GM19468 (cell line): Measurements from ENCODE around the gene OR2W1.

Experiments used
- ATAC-seq: cut with Tn5 transposase; IDR thresholded peaks from one replicate; pipeline ENCODE4 v1.9.1; 2021; ENCODE audit warnings: mild to moderate bottlenecking, moderate library complexity, moderate number of reproducible peaks; ENCODE audit not compliant: unreplicated experiment; ENCODE audit errors: extremely low read depth

Gene OR2W1, protein sequence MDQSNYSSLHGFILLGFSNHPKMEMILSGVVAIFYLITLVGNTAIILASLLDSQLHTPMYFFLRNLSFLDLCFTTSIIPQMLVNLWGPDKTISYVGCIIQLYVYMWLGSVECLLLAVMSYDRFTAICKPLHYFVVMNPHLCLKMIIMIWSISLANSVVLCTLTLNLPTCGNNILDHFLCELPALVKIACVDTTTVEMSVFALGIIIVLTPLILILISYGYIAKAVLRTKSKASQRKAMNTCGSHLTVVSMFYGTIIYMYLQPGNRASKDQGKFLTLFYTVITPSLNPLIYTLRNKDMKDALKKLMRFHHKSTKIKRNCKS

DNA sequence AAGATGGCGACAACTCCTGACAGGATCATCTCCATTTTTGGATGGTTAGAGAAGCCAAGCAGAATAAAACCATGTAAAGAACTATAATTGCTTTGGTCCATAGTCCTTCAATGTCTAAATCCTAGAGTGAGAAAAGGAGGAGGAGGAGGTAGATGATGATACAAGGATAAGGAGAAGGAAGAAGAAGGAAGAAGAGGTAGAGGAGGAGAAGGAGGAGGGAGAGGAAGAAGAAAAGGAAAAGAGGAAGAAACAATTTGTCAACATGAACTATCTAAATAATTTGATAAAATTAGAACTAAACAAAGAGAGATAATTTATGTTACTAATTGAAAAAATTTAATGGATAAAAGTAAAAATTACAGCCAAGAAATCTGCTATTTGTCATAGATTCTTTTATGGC is at the start of gene OR2W1:
TSS of gene OR2W1 (minus strand) at position 101 of the 400 bp plus-strand sequence. CDS start at position 101, 0 bp downstream.
- no peak for ATAC-seq

GRCh38 chr6:29092957-29093356 is 48.0 kb upstream of the OR2W1 start:
- no peak for ATAC-seq

GRCh38 chr6:29087213-29087612 is 42.2 kb upstream of the OR2W1 start, which contains the start of gene OR2B3:
TSS of gene OR2B3 (minus strand) at chr6:29087313. CDS start at chr6:29087248, 65 bp downstream.
- no peak for ATAC-seq

DNA sequence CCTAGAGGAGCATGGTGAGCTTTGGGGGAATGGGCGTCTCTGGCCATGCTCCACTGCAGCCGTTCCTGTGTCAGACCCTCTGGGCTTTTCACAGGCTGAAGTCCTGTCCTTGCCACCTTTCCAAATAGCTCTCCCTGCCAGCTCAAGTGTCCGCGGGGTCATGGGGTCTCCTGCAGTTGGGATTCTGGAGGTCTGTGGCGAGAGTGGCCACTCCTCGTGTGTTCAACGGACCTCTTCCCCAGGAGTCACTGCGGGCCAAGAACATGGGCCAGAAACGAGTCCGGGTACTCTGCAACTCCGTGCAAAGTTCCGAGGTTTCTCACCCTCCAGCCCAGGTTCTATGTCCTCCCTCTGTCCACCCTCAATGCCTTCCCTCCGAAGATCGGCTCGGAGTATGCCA is 37.5 kb upstream of the OR2W1 start:
- ATAC-seq: no peak

DNA sequence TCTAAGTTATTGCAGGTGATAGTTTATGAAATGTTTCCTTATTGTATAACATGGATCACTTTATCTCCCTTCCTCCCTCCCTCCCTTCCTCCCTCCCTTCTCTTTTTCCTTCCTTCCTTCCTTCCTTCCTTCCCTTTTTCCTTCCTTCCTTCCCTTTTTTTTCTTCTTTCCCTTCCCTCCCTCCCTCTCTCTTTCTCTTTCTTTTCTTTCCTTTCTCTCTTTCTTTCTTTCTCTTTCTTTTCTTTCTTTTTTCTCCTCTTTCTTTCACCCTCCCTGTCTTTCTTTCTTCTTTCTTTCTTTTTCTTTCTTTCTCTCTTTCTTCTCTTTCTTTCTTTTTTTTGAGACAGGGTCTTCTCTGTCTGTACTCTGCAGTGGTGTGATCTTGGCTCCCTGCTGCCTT is 36.3 kb upstream of the OR2W1 start:
- no peak for ATAC-seq

GRCh38 chr6:29079203-29079602 is 34.2 kb upstream of the OR2W1 start:
- no peak for ATAC-seq

GRCh38 chr6:29071831-29072723 is 27.1 kb upstream of the OR2W1 start:
- ATAC-seq: no peak

DNA sequence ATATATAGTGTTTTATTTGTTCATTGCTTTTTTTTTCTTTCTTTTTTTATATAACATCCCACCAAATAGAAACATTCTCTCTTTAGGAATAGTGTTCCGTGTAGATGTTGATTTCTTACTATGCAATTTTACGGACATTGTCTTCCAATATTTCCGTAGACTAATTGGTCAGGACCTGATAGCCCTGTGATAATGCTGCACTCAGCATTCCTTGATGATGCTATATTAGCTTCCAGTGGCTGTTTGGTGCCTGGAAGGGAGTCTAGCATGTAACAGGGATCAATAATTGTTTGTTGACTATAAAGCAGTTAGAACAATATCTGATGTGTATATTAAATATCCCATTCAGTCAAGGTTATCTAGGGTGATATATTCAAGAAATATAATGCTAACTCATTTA is 6.7 kb upstream of the OR2W1 start:
- no peak for ATAC-seq

- no peak for ATAC-seq
Observed at GRCh38 chr6:29035951-29036350, 9.0 kb downstream of the OR2W1 start.

DNA sequence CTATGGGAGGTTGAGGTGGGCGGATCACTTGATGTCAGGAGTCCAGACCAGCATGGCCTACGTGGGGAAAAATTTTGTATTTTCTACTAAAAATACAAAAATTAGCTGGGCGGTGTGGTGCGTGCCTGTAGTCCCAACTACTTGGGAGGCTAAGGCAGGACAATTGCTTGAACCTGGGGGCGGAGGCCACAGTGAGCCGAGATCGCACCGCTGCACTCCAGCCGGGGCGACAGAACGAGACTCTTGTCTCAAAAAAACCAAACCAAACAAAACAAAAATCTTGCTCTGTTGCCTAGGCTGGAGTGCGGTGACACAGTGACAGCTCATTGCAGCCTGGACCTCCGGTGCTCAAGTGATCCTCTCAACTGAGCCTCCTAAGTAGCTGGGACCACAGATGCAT is 16.2 kb downstream of the OR2W1 start:
- no peak for ATAC-seq

DNA sequence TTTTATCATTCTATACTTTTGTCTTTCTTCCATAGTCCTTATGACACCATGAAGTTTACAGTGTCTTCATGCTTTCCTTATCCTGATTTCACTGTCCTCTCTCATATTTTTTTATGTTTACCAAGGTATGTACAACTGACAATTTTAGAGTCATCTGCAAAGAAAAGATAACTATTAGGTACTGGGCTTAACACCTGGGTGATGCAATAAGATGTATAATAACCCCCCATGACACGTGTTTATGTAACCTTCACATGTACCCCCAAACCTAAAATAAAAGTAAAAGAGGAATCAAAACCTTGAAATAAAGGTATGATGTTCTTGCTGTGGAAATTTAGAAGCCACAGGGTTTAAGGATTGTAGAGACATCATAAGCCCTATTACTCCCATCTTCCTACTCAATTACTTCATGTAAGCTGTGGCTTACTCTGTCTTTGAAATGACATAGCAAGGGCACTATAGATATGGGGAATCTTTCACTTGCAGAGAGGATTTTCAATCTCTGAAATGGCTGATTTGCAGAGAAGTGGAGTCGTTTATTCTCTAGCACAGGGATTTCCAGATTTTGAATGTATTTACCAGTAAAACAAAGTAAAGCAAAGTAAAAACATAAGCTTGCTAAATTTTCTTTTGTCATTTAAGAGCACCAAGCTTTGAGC is 18.9 kb downstream of the OR2W1 start:
- ATAC-seq: no peak

DNA sequence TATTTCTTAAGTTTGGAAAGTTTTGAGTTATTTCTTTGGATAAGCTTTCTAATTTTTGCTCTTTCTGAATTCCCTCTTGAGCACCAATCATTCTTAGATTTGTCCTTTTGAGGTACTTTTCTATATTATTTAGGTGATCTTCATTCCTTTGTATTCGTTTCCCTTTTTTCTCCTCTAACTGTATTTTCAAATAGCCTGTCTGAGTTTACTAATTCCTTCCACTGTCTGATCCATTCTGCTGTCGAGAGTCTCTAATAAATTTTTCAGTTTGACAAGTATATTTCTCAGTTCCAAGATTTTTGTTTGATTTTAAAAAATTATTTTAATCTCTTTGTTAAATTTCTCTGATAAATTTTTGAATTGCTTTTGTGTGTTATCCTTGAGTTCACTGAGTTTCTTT is 23.5 kb downstream of the OR2W1 start:
- no peak for ATAC-seq

DNA sequence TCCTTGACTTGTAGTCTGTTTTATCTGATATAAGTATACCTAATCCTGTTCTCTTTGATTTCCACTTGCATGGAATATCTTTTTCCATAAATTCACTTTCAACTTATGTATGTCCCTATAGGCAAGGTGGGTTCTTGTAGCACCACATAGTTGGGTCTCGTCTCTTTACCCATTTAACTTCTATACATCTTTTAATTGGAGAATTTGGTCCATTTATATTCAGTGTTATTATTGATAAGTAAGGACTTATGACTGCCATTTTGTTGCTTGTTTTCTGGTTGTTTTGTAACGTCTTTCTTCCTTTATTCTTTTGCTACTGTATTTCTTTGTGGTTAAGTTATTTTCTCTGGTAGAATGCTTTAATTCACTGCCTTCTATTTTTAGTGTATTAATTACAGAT is 25.3 kb downstream of the OR2W1 start:
- no peak for ATAC-seq

GRCh38 chr6:29017428-29017802 is 27.6 kb downstream of the OR2W1 start:
- no peak for ATAC-seq

DNA sequence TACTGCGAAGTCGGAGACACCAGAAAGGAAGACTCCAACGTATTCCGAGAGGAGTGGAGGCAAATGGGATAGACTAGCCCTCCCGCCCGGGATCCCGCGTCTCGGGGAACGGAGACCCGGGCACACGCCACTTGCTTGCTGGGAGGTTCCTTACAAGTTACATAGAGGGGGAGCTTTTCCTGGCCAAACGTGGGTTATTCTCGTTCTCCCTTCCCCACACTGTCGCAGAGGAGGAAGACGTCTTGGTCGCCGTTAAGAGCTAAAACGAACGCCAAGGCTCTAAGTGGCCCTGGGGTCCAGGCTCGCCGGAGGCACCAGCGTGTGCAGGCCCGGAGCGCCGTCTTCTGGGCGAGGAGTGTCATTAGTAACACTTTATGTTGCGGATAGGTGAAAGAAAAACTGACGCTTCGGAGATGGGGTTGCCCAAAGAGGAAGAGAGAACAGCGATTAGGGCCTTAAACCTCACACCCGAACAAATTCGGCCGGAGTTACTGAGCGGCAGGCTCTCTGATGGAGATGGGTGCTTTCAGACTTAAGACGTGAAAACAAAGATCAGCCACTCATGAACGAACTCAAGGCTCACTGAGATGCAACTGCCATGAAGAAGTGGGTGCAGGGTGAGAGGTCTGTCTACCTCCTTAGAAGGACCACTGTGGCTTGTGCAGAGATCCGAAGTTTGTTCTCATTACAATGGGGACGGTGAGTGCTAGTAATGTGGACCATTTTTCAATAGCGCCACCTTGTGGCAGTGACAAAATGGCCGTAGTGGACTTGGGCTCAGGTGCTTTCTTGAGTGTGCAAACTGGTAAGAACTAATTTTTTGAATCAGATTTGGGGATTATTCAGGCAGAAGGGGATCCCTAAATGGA is 28.2 kb downstream of the OR2W1 start:
- peak; percentile 65 for ATAC-seq

DNA sequence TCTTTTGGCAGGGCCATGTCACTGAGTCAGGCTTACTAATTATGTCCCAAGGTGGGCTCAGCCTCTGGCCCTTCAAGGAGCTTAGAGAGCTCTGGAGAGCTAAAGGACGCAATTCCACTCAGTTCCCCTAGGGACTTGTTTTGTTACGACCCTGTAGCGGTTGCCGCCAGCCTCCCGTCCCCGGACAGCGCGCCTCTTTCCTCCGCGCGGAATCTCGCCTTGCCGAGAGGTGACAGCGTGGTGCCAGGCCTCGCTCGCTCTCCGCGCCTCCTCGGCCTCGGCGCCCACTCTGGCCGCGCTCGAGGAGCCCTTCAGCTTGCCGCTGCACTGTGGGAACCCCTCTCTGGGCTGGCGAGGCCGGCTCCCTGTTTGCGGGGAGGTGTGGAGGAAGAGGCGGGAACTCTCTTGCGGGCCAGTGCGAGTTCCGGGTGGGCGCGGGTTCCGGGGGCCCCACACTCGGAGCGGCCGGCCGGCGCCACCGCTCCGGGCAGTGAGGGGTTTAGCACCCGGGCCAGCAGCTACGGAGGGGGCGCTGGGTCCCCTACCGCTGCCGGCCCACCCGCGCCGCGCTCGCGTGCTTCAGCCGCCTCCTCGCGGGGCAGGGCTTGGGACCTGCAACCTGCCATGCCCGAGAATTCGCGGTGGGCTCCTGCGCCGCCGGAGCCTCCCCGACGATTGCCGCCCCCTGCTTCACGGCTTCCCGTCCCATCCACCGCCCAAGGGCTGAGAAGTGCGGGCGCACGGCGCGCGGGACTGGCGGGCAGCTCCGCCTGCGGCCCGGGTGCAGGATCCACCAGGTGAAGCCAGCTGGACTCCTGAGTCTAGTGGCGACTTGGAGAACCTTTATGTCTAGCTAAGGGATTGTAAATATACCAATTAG is 30.0 kb downstream of the OR2W1 start:
- ATAC-seq: no peak

DNA sequence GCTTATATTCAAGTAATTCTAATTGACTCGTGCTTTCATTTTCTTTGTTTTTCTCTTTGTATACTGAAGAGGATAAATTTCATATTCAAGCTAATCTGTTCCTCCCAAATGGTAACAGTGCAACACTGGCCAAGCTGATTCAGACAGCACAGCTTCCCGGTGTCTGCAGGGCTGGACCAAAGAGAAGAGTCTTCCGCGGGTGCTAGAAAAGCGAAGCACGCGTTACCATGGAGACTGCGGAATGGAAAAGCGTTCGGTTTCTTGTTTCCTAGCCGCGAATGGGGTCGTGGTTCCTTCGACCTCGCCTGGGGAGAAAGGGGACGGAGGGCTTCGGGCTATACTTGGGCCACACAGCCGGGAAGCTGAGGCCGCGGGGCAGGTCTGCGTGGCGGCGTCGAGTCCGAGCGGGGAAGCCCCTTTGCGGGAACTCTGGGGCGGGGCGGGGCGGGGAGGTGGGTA is 33.7 kb downstream of the OR2W1 start:
- ATAC-seq: no peak

- ATAC-seq: no peak
Observed at GRCh38 chr6:29009358-29009757, 35.6 kb downstream of the OR2W1 start.

GRCh38 chr6:29008089-29008488 is 36.9 kb downstream of the OR2W1 start:
- ATAC-seq: no peak
